Karpas-422 (cell line): ENCODE measurements around the gene OGDH. TPM values are rescaled to one million over a fixed set of nuclear protein-coding genes. Genes with fewer than 3 reads are reported as not detected.

Source experiments
- DNase-seq: peaks from one replicate; pipeline ENCODE4 v3.0.0-alpha.2; 2015
- H2AFZ ChIP-seq: fragments of 200-600 bp; sonication (generic); 2 replicates; pipeline ENCODE4 v1.6.1; 2014; ENCODE audit warnings: antibody characterized with exemption, low read length, mixed read lengths
- H3K27ac ChIP-seq: fragments of 200-600 bp; sonication (generic); 2 replicates; pipeline ENCODE4 v1.5.1; 2014; ENCODE audit warnings: mild to moderate bottlenecking, low read length, moderate library complexity
- H3K27me3 ChIP-seq: fragments of 200-600 bp; sonication (generic); 2 replicates; pipeline ENCODE4 v1.6.1; 2014; ENCODE audit warnings: low read length, mixed read lengths
- H3K36me3 ChIP-seq: fragments of 200-600 bp; sonication (generic); 2 replicates; pipeline ENCODE4 v1.6.1; 2014; ENCODE audit warnings: low read length, mixed read lengths; ENCODE audit not compliant: insufficient read depth
- H3K4me1 ChIP-seq: fragments of 200-600 bp; sonication (generic); 2 replicates; pipeline ENCODE4 v1.6.1; 2014; ENCODE audit warnings: mild to moderate bottlenecking, low read length, mixed read lengths
- H3K4me2 ChIP-seq: fragments of 200-600 bp; sonication (generic); 2 replicates; pipeline ENCODE4 v1.6.1; 2014; ENCODE audit warnings: low read length, low read depth, mild to moderate bottlenecking; ENCODE audit not compliant: poor library complexity, severe bottlenecking
- H3K4me3 ChIP-seq: fragments of 200-600 bp; sonication (generic); 2 replicates; pipeline ENCODE4 v1.5.1; 2014; ENCODE audit warnings: mild to moderate bottlenecking, antibody characterized with exemption, low read length, mixed read lengths
- H3K79me2 ChIP-seq: fragments of 200-600 bp; sonication (generic); 2 replicates; pipeline ENCODE4 v1.6.1; 2014; ENCODE audit warnings: mild to moderate bottlenecking, low read length, mixed read lengths
- H3K9ac ChIP-seq: fragments of 200-600 bp; sonication (generic); 2 replicates; pipeline ENCODE4 v1.6.0; 2014; ENCODE audit warnings: low read length
- H3K9me2 ChIP-seq: fragments of 200-600 bp; sonication (generic), shearing (Covaris generic); replicated peaks from 2 replicates; pipeline ENCODE4 v1.6.0; 2014; ENCODE audit warnings: mild to moderate bottlenecking, low read length, moderate library complexity; ENCODE audit not compliant: insufficient read depth
- H3K9me3 ChIP-seq: fragments of 300-700, 200-600 bp; sonication (generic); 2 replicates; pipeline ENCODE4 v1.6.1; 2014; ENCODE audit warnings: low read length, mixed read lengths
- H4K20me1 ChIP-seq: fragments of 200-600 bp; sonication (generic); 2 replicates; pipeline ENCODE4 v1.6.1; 2014; ENCODE audit warnings: mild to moderate bottlenecking, antibody characterized with exemption, low read length, low read depth; ENCODE audit not compliant: insufficient read depth
- total RNA-seq: library from RNA; depleted of rRNA; stranded (reverse); fragments of >200 nt; shearing (Covaris generic); gene quantifications from 2 replicates; pipeline ENCODE4 v1.2.3, GENCODE V29; 2014; ENCODE audit warnings: low replicate concordance

The OGDH gene
- total RNA-seq, 1 experiment from 2014 or later: 24.9 TPM

GRCh38 chr7:44565097-44565794 lies 41.2 kb upstream of the OGDH start:
- H3K4me1 ChIP-seq: no peaks in the 10 kb centered on the region
- H3K9ac ChIP-seq: no peak overlapping the region
- peaks cover 15% of the 10 kb centered on the region for H4K20me1 ChIP-seq
- no peak overlapping the region for H3K4me2 ChIP-seq
- no peaks in the 10 kb centered on the region for H3K9me3 ChIP-seq
- no peaks in the 10 kb centered on the region for H3K9me2 ChIP-seq
- no peak overlapping the region for H3K4me3 ChIP-seq
- H3K27ac ChIP-seq: no peak overlapping the region
- H2AFZ ChIP-seq: no peak overlapping the region
- H3K79me2 ChIP-seq: no peaks in the 10 kb centered on the region
- no peaks in the 10 kb centered on the region for H3K27me3 ChIP-seq
- peak; percentile 82 for DNase-seq
- H3K36me3 ChIP-seq: peaks cover 37% of the 10 kb centered on the region

DNA sequence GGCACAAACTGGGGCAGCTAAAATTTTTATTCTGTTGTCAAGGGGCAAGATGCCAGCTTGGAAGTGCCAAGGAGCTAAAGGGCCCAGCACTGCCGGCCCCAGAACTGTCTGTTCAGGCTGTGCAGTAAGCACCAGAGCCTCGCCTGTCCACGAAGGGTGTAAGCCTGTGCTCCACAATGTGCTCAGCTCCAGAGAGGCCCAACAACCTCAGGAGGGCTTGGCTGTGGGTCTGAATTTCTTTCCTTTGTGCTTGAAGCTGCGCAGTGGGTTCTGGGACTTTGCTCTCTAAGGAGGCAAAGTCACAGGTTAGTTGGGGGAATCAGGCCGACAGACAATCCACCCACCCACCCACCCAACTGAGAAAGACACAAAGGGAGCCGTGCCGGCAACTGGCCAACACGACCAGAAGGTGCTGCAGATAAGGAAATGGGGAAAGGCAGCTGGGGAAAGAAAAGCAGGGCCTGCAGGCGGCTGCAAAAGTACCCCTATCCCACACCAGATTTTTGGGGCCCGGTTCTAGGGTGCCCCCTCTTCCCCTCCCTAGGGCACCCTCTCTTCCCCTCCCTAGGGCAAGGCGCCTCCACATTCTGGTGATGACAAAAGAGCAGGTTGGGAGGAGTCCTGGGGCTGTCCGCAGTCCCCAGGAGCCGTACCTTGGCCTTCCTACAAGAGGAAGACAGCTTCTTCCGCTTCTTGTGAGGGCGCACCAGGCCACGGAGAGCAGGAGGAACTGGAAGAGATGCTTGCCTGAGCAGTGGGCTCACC lies 40.5 kb upstream of the OGDH start:
- H4K20me1 ChIP-seq: peaks cover 15% of the 10 kb centered on the region
- H3K9me3 ChIP-seq: no peaks in the 10 kb centered on the region
- peaks cover 40% of the 10 kb centered on the region for H3K36me3 ChIP-seq
- H3K4me1 ChIP-seq: no peaks in the 10 kb centered on the region
- no peak overlapping the region for H3K9ac ChIP-seq
- H2AFZ ChIP-seq: no peak overlapping the region
- DNase-seq: no peak
- no peak overlapping the region for H3K27ac ChIP-seq
- H3K4me3 ChIP-seq: no peak overlapping the region
- H3K9me2 ChIP-seq: no peaks in the 10 kb centered on the region
- no peaks in the 10 kb centered on the region for H3K27me3 ChIP-seq
- no peak overlapping the region for H3K4me2 ChIP-seq
- H3K79me2 ChIP-seq: no peaks in the 10 kb centered on the region

GRCh38 chr7:44566680-44567079 lies 39.7 kb upstream of the OGDH start:
- Histone ChIP-seq H3K9ac (no peak overlapping the region), H3K27ac (no peak overlapping the region), H3K36me3 (peaks cover 44% of the 10 kb centered on the region)

GRCh38 chr7:44567884-44568283 lies 38.5 kb upstream of the OGDH start:
- Histone ChIP-seq H3K4me2 (no peak overlapping the region), H3K4me3 (no peak overlapping the region)

More at GRCh38 chr7:44566680-44567079, 39.7 kb upstream of the OGDH start:
- Histone ChIP-seq H3K4me2 (no peak overlapping the region), H3K4me1 (no peaks in the 10 kb centered on the region), H3K4me3 (no peak overlapping the region), H3K9me3 (no peaks in the 10 kb centered on the region), H3K27me3 (no peaks in the 10 kb centered on the region), H2AFZ (no peak overlapping the region), H3K79me2 (peaks cover under 1% of the 10 kb centered on the region; the same call in 1 of the 2 replicates), H4K20me1 (peaks cover 15% of the 10 kb centered on the region), H3K9me2 (no peaks in the 10 kb centered on the region)
- no peak for DNase-seq

DNA sequence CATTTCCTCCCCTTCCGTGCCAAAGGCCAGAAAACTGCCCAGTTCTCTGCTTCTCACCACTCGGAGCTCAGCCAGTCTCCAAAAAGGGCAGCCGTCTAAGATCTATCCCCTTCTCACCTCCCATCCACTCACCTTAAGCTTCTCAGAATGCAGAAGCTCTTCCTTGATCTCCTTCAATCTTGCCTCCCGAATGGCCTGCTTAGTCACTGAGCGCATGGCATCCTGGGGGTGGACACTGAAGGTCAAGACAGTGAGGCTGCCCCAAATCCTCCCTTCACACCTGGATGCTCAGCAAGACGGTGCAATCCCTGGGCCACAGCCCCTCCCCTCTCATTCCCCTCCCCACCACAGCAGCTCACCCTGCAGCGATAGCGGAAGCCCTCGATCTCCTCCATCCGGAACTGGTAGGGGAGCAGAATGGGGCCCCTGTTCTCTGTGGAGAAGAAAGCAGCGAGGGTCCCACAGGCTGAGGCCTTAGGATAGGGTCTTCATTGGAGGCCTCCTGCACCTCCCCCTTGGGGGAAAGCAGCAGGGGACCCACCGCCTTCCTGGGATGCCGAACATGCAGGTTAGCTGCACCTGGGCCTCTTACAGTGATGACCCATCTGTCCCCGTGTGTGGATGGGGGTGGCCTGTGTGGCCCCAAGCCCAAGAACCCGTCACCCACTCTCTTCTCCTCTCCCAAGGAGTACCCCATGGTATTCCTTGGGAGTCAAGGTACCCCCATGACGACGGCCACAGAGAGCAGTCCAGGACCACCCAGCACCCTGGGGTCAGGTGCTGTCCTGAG lies 37.5 kb upstream of the OGDH start:
- no peak overlapping the region for H3K4me3 ChIP-seq
- H3K79me2 ChIP-seq: peaks cover 22% of the 10 kb centered on the region
- H3K27ac ChIP-seq: no peak overlapping the region
- no peak overlapping the region for H3K9ac ChIP-seq
- peaks cover 55% of the 10 kb centered on the region for H3K36me3 ChIP-seq
- H3K4me2 ChIP-seq: no peak overlapping the region
- H3K4me1 ChIP-seq: peaks cover 13% of the 10 kb centered on the region
- DNase-seq: no peak
- H4K20me1 ChIP-seq: peaks cover 18% of the 10 kb centered on the region
- no peaks in the 10 kb centered on the region for H3K9me3 ChIP-seq
- H3K9me2 ChIP-seq: no peaks in the 10 kb centered on the region
- no peak overlapping the region for H2AFZ ChIP-seq
- H3K27me3 ChIP-seq: no peaks in the 10 kb centered on the region

More at GRCh38 chr7:44567884-44568283, 38.5 kb upstream of the OGDH start:
- Histone ChIP-seq H3K79me2 (peaks cover 13% of the 10 kb centered on the region), H4K20me1 (peaks cover 18% of the 10 kb centered on the region), H3K9ac (no peak overlapping the region), H3K27me3 (no peaks in the 10 kb centered on the region), H2AFZ (no peak overlapping the region), H3K36me3 (peaks cover 55% of the 10 kb centered on the region), H3K4me1 (peaks cover 10% of the 10 kb centered on the region), H3K27ac (no peak overlapping the region), H3K9me3 (no peaks in the 10 kb centered on the region), H3K9me2 (no peaks in the 10 kb centered on the region)
- no peak for DNase-seq

DNA sequence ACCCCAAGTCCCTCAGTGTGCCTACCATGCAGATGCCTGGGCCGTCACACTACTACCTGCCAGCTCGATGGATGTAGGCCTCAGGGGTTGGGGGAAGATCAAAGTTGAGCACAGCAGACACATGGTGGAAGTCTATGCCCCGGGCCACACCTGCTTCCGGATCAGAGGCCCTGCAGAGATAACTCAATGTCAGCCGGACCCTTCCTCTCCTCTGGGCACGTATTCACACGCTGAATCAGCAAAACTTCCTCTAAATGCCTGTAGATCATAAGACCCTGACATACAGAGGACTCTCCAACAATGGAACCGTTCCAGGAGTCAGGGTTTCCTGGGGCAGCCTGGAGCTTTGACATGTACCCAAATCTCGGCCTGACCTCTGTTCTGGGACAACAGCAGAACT lies 36.5 kb upstream of the OGDH start:
- no peak for DNase-seq
- Histone ChIP-seq H3K27me3 (no peaks in the 10 kb centered on the region), H4K20me1 (peaks cover 10% of the 10 kb centered on the region), H3K36me3 (peaks cover 45% of the 10 kb centered on the region), H2AFZ (no peak overlapping the region), H3K27ac (no peak overlapping the region), H3K9ac (no peak overlapping the region), H3K9me2 (no peaks in the 10 kb centered on the region), H3K4me2 (no peak overlapping the region), H3K79me2 (peaks cover 31% of the 10 kb centered on the region), H3K9me3 (no peaks in the 10 kb centered on the region), H3K4me3 (no peak overlapping the region), H3K4me1 (peaks cover 19% of the 10 kb centered on the region)

- Histone ChIP-seq H3K4me1 (peaks cover 23% of the 10 kb centered on the region), H3K9me3 (no peaks in the 10 kb centered on the region), H3K4me3 (peak overlapping the region; percentile 87), H3K9ac (peak overlapping the region; percentile 95), H3K79me2 (peaks cover 37% of the 10 kb centered on the region), H2AFZ (no peak overlapping the region), H3K9me2 (no peaks in the 10 kb centered on the region), H3K27ac (peak overlapping the region; percentile 28; the same call in 1 of the 2 replicates), H3K36me3 (peaks cover 33% of the 10 kb centered on the region), H3K4me2 (peak overlapping the region; percentile 79), H3K27me3 (no peaks in the 10 kb centered on the region), H4K20me1 (0 out of 2 replicates have a peak, but pooled peaks cover 3% of the 10 kb centered on the region)
- no peak for DNase-seq
Measured at GRCh38 chr7:44572771-44573170, 33.7 kb upstream of the OGDH start.
